HL-60 (cell line): ENCODE measurements around the gene AOPEP.

Experiments used
- GABPA ChIP-seq: IDR thresholded peaks from 2 replicates; pipeline ENCODE4 v1.6.1; 2012; ENCODE audit warnings: low read depth
- POLR2AphosphoS5 ChIP-seq: IDR thresholded peaks from 2 replicates; pipeline ENCODE4 v1.6.1; 2012; ENCODE audit warnings: low read depth
- TF ChIP-seq, protein P1 (sequence below): IDR thresholded peaks from one replicate; pipeline ENCODE4 v1.5.1; 2011; ENCODE audit warnings: low read length, control low read depth, inconsistent platforms; ENCODE audit not compliant: insufficient read depth

DNA sequence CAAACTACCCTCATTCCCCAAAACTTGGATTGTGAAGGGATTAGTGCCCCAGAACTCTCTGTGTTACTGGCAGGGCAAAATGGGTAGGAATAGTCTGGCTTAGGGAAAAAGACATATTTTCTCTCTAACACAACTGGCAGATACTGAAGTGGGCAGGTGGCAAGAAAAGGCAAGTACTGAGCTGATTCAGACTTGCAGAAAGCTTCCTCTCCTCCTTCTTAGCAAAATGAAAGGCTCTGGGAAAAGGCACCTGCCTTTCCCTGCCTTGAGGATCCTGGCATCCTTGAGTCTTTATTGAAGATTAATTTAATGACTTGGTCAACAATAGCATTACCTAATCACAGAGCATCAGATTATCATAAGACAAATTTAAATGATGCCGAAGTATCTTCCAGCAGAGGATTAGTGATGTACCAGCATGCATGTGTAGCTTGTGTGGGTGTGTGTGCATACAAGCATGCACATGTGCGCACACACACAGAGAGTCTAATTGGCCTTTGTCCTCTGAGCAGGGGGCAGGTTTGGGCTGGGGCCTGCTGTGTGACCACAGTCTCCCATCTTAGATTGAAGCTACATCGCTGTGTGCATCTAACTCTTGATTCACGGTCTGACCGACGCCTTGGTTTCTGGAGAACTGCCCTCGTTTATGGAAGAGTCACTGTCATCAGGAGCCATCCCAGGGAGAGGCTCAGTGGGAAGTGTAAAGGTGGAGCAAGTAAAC lies 294.8 kb downstream of the AOPEP start:
- TF ChIP-seq POLR2AphosphoS5 (no peak), GABPA (no peak)
- TF ChIP-seq, protein P1, sequence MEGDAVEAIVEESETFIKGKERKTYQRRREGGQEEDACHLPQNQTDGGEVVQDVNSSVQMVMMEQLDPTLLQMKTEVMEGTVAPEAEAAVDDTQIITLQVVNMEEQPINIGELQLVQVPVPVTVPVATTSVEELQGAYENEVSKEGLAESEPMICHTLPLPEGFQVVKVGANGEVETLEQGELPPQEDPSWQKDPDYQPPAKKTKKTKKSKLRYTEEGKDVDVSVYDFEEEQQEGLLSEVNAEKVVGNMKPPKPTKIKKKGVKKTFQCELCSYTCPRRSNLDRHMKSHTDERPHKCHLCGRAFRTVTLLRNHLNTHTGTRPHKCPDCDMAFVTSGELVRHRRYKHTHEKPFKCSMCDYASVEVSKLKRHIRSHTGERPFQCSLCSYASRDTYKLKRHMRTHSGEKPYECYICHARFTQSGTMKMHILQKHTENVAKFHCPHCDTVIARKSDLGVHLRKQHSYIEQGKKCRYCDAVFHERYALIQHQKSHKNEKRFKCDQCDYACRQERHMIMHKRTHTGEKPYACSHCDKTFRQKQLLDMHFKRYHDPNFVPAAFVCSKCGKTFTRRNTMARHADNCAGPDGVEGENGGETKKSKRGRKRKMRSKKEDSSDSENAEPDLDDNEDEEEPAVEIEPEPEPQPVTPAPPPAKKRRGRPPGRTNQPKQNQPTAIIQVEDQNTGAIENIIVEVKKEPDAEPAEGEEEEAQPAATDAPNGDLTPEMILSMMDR, result no peak
